ENCODE data around the gene PHB1. TPM values are rescaled to one million over a fixed set of nuclear protein-coding genes. Genes with fewer than 3 reads are reported as not detected.

Gene PHB1
- polyA plus RNA-seq, 1 donor (not counting 4 experiments of a cell fraction or from before 2014, with no cell fraction given): 395 TPM

DNA sequence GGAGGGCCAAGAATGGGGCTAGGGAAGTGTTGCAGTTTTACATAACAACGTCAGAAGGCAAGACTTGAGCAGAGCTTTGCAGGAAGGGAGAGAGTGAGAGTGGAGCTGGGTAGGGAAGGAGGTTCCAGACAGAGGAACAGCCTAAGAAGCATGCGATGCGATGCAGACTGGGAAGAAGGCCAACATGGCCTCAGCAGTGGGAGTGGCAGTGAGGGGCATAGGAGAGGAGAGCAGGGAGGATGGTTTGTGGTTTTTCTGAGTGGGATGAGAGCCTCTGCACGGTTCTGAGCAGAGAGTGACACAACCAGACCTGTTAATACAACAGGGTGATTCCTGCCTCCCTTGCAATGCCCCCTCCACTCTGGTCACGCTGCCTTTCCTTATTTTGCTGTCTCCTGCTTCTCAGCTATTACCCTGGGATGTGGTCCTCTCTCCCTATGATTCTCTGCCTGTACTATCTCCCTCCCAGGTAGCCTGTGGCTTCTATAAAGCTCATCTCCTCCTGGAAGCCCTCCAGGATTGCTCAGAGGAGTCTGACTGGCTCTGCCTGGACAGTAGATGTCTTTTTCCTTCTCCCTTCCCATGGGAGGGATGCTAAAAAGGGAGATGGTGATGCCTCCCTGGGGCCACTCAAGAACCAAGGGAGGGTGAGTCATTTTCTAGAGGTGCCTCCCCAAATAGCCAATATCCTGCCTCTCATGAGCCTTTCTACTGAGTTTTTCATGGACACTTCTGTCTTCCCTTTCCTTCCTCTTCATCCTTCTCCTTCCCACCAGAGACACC lies 41.7 kb upstream of the PHB1 start:
- H3K4me1 ChIP-seq (ENCODE audit: control insufficient read depth, extremely low read depth, insufficient read depth, low read length): peaks cover 20% of the 10 kb centered on the region
- no peak overlapping the region for H3K4me2 ChIP-seq (ENCODE audit: control insufficient read depth, extremely low read depth, insufficient read depth, low read depth, low read length)
- peak; percentile 75 for FAIRE-seq
- peaks cover 44% of the 10 kb centered on the region for H3K27me3 ChIP-seq (ENCODE audit: control insufficient read depth, extremely low read depth, insufficient read depth, low read length)
- dilution Hi-C loops (cut with MboI; ENCODE audit: extremely low pct_ligation_motif_present, low sequenced_read_pairs): no loop called here
- no peaks in the 10 kb centered on the region for H3K79me2 ChIP-seq (ENCODE audit: control insufficient read depth, insufficient read depth, low read length)
- no peak overlapping the region for H3K9ac ChIP-seq (ENCODE audit: control insufficient read depth, extremely low read depth, insufficient read depth, low read length)
- H3K27ac ChIP-seq (ENCODE audit: control insufficient read depth, insufficient read depth, low read length): no peak overlapping the region
- H3K4me3 ChIP-seq (ENCODE audit: control insufficient read depth in 2 of 3, extremely low read depth in 1 of 3, insufficient read depth in 2 of 3, low read depth in 1 of 3, low read length in 3 of 3): no peak overlapping the region
- H3K9me1 ChIP-seq (ENCODE audit: control insufficient read depth, extremely low read depth, insufficient read depth, low read length): no peaks in the 10 kb centered on the region
- no peak for DNase-seq (ENCODE audit: low read depth, low spot score)
- TF ChIP-seq EZH2 (IDR thresholded peaks at IDR 0.05; ENCODE audit: low read length) (no peak), CTCF (optimal IDR thresholded peaks at IDR 0.05 in 1 of 3, IDR thresholded peaks at IDR 0.05 in 1 of 3, conservative IDR thresholded peaks at IDR 0.05 in 1 of 3; ENCODE audit: extremely low read depth in 1 of 3, insufficient read depth in 2 of 3, low read length in 3 of 3) (no peak)
- peak overlapping the region; percentile 15 for H2AFZ ChIP-seq (ENCODE audit: control insufficient read depth, low read length)
- H3K36me3 ChIP-seq (ENCODE audit: control insufficient read depth in 2 of 2, extremely low read depth in 1 of 2, insufficient read depth in 2 of 2, low read length in 2 of 2): no peaks in the 10 kb centered on the region
- no peaks in the 10 kb centered on the region for H4K20me1 ChIP-seq (ENCODE audit: control insufficient read depth, extremely low read depth, insufficient read depth, low read length)
- no peaks in the 10 kb centered on the region for H3K9me3 ChIP-seq (ENCODE audit: control insufficient read depth, low read depth, low read length)

DNA sequence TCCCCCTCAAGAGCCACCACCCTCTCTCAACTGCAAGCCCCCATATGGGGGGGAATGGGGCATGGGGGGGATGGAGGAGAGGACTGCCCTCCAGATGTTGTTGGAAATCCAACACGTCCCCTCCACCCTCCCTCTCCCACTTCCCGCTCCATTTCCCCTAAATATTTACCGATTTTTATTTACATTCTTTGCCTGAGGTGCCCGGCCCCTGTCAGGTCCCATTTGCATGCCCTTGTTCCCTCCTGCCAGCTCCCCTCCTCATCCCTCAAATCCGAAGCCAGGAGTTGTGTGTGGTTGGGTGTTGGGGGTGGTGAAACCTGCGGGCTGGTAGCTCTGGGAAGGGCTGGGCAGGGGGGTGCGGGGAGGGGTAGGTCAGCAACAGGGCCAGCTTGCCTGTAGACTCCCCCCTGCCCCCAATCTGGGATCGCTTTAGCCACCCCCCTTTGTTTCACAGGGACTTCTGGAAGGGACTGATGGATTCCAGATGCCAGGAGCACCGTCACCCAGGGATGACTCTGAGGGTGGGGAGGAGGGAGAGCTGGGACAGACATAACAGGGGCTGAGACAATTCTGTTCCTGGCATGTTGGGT lies 40.7 kb upstream of the PHB1 start:
- H3K9me1 ChIP-seq (ENCODE audit: control insufficient read depth, extremely low read depth, insufficient read depth, low read length): no peaks in the 10 kb centered on the region
- dilution Hi-C loops (cut with MboI; ENCODE audit: extremely low pct_ligation_motif_present, low sequenced_read_pairs): no loop called here
- FAIRE-seq: no peak
- DNase-seq (ENCODE audit: low read depth, low spot score): no peak
- no peaks in the 10 kb centered on the region for H3K79me2 ChIP-seq (ENCODE audit: control insufficient read depth, insufficient read depth, low read length)
- H3K4me2 ChIP-seq (ENCODE audit: control insufficient read depth, extremely low read depth, insufficient read depth, low read depth, low read length): no peak overlapping the region
- peaks cover 29% of the 10 kb centered on the region for H3K4me1 ChIP-seq (ENCODE audit: control insufficient read depth, extremely low read depth, insufficient read depth, low read length)
- H2AFZ ChIP-seq (ENCODE audit: control insufficient read depth, low read length): no peak overlapping the region
- no peaks in the 10 kb centered on the region for H3K36me3 ChIP-seq (ENCODE audit: control insufficient read depth in 2 of 2, extremely low read depth in 1 of 2, insufficient read depth in 2 of 2, low read length in 2 of 2)
- no peaks in the 10 kb centered on the region for H4K20me1 ChIP-seq (ENCODE audit: control insufficient read depth, extremely low read depth, insufficient read depth, low read length)
- H3K27me3 ChIP-seq (ENCODE audit: control insufficient read depth, extremely low read depth, insufficient read depth, low read length): peaks cover 40% of the 10 kb centered on the region
- H3K9ac ChIP-seq (ENCODE audit: control insufficient read depth, extremely low read depth, insufficient read depth, low read length): no peak overlapping the region
- no peaks in the 10 kb centered on the region for H3K9me3 ChIP-seq (ENCODE audit: control insufficient read depth, low read depth, low read length)
- TF ChIP-seq CTCF (optimal IDR thresholded peaks at IDR 0.05 in 1 of 3, IDR thresholded peaks at IDR 0.05 in 1 of 3, conservative IDR thresholded peaks at IDR 0.05 in 1 of 3; ENCODE audit: extremely low read depth in 1 of 3, insufficient read depth in 2 of 3, low read length in 3 of 3) (no peak), EZH2 (IDR thresholded peaks at IDR 0.05; ENCODE audit: low read length) (no peak)
- H3K4me3 ChIP-seq (ENCODE audit: control insufficient read depth in 2 of 3, extremely low read depth in 1 of 3, insufficient read depth in 2 of 3, low read depth in 1 of 3, low read length in 3 of 3): no peak overlapping the region
- no peak overlapping the region for H3K27ac ChIP-seq (ENCODE audit: control insufficient read depth, insufficient read depth, low read length)

All from keratinocyte (primary cell).